ENCODE data around the gene AKNAD1.

Gene AKNAD1

GRCh38 chr1:108816049-108816893 lies 40.6 kb downstream of the AKNAD1 start:
- no peak overlapping the region for H3K9ac ChIP-seq (ENCODE audit: low read depth, low read length)
- ATAC-seq (ENCODE audit: insufficient read depth, low read depth) (no peak), DNase-seq (no peak)
- H3K79me2 ChIP-seq (ENCODE audit: insufficient read depth, low read length), result no peaks in the 10 kb centered on the region
- H3K9me3 ChIP-seq (ENCODE audit: insufficient read depth, low read length, severe bottlenecking), result no peaks in the 10 kb centered on the region
- peaks cover 5% of the 10 kb centered on the region for H3K36me3 ChIP-seq (ENCODE audit: insufficient read depth, low read length)
- TF ChIP-seq CTCF (IDR thresholded peaks at IDR 0.05; ENCODE audit: borderline replicate concordance, extremely low read depth, low read length, poor library complexity, severe bottlenecking) (no peak), EZH2 (IDR thresholded peaks at IDR 0.05; ENCODE audit: borderline replicate concordance, low read depth, low read length, severe bottlenecking) (no peak)
- no peaks in the 10 kb centered on the region for H3K27me3 ChIP-seq (ENCODE audit: insufficient read depth, low read length, poor library complexity)
- H2AFZ ChIP-seq (ENCODE audit: low read depth, low read length), result no peak overlapping the region
- H3K4me2 ChIP-seq (ENCODE audit: insufficient read depth, low read length), result no peak overlapping the region
- no peaks in the 10 kb centered on the region for H3K4me1 ChIP-seq (ENCODE audit: insufficient read depth, low read length)
- H3K27ac ChIP-seq (ENCODE audit: low read length), result no peak overlapping the region
- H3K4me3 ChIP-seq (ENCODE audit: low read depth in 1 of 2, low read length in 2 of 2), result no peak overlapping the region
- no peaks in the 10 kb centered on the region for H4K20me1 ChIP-seq (ENCODE audit: insufficient read depth, low read length)

GRCh38 chr1:108815566-108815965 lies 41.3 kb downstream of the AKNAD1 start:
- TF ChIP-seq CTCF (IDR thresholded peaks at IDR 0.05; ENCODE audit: borderline replicate concordance, extremely low read depth, low read length, poor library complexity, severe bottlenecking) (no peak), EZH2 (IDR thresholded peaks at IDR 0.05; ENCODE audit: borderline replicate concordance, low read depth, low read length, severe bottlenecking) (no peak)
- Histone ChIP-seq H3K36me3 (ENCODE audit: insufficient read depth, low read length) (peaks cover 5% of the 10 kb centered on the region), H3K4me3 (ENCODE audit: low read depth in 1 of 2, low read length in 2 of 2) (no peak overlapping the region), H2AFZ (ENCODE audit: low read depth, low read length) (no peak overlapping the region), H3K9me3 (ENCODE audit: insufficient read depth, low read length, severe bottlenecking) (no peaks in the 10 kb centered on the region), H3K27ac (ENCODE audit: low read length) (no peak overlapping the region), H3K4me1 (ENCODE audit: insufficient read depth, low read length) (no peaks in the 10 kb centered on the region), H4K20me1 (ENCODE audit: insufficient read depth, low read length) (no peaks in the 10 kb centered on the region), H3K27me3 (ENCODE audit: insufficient read depth, low read length, poor library complexity) (no peaks in the 10 kb centered on the region), H3K9ac (ENCODE audit: low read depth, low read length) (no peak overlapping the region), H3K4me2 (ENCODE audit: insufficient read depth, low read length) (no peak overlapping the region), H3K79me2 (ENCODE audit: insufficient read depth, low read length) (no peaks in the 10 kb centered on the region)
- DNase-seq (no peak), ATAC-seq (ENCODE audit: insufficient read depth, low read depth) (no peak)

- no peaks in the 10 kb centered on the region for H4K20me1 ChIP-seq (ENCODE audit: insufficient read depth, low read length)
- no peak overlapping the region for H2AFZ ChIP-seq (ENCODE audit: low read depth, low read length)
- no peak overlapping the region for H3K9ac ChIP-seq (ENCODE audit: low read depth, low read length)
- no peak overlapping the region for H3K4me2 ChIP-seq (ENCODE audit: insufficient read depth, low read length)
- no peak for ATAC-seq (ENCODE audit: insufficient read depth, low read depth)
- no peak for DNase-seq
- TF ChIP-seq EZH2 (IDR thresholded peaks at IDR 0.05; ENCODE audit: borderline replicate concordance, low read depth, low read length, severe bottlenecking) (no peak), CTCF (IDR thresholded peaks at IDR 0.05; ENCODE audit: borderline replicate concordance, extremely low read depth, low read length, poor library complexity, severe bottlenecking) (no peak)
- H3K36me3 ChIP-seq (ENCODE audit: insufficient read depth, low read length), result peaks cover 13% of the 10 kb centered on the region
- H3K4me1 ChIP-seq (ENCODE audit: insufficient read depth, low read length), result no peaks in the 10 kb centered on the region
- H3K9me3 ChIP-seq (ENCODE audit: insufficient read depth, low read length, severe bottlenecking), result no peaks in the 10 kb centered on the region
- no peak overlapping the region for H3K27ac ChIP-seq (ENCODE audit: low read length)
- no peak overlapping the region for H3K4me3 ChIP-seq (ENCODE audit: low read depth in 1 of 2, low read length in 2 of 2)
- H3K27me3 ChIP-seq (ENCODE audit: insufficient read depth, low read length, poor library complexity), result no peaks in the 10 kb centered on the region
- no peaks in the 10 kb centered on the region for H3K79me2 ChIP-seq (ENCODE audit: insufficient read depth, low read length)
These were observed 42.4 kb downstream of the AKNAD1 start for GRCh38 chr1:108814343-108815125.
